ENCODE results near the gene DDA1.

DNA sequence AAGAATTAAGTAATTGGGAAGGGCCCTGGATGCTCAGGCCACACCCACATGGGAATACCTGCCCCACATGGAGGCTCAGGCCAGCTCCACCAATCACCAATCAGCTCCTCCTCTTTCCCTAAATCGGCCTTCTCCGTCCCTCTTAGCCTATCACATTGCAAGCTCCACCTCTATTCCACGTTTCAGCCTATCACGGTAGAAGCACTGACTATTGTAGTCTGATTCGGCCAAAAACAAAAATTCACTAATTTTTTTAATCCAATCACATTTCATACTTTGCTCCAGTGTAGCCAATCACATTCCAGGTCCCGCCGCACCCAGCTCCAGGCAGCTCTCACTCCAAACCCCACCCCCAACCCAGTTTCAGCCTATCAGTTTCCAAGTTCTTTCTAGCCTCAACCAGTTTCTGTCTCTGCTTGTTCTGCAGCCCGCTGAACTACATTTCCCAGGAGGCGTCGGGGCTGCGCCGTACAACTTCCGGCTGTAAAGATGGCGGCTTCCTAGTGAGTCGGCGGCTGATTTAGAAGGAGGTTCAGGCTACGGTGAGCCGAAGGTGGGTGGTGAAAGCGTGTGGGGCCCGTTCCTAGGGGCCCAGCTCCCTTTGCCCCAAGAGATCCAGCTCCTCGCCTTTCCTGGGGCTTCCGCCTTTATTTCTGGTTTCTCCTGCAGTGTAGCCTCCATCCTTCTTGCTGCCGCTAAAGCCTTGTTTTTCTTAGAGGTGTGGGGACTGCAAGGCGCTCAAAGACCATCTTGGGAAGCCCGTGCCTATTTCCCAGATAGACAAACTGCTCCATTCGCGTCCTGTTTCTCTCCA, 42.2 kb upstream of the DDA1 start, which contains the start of gene BABAM1:
- TF ChIP-seq, protein P1, sequence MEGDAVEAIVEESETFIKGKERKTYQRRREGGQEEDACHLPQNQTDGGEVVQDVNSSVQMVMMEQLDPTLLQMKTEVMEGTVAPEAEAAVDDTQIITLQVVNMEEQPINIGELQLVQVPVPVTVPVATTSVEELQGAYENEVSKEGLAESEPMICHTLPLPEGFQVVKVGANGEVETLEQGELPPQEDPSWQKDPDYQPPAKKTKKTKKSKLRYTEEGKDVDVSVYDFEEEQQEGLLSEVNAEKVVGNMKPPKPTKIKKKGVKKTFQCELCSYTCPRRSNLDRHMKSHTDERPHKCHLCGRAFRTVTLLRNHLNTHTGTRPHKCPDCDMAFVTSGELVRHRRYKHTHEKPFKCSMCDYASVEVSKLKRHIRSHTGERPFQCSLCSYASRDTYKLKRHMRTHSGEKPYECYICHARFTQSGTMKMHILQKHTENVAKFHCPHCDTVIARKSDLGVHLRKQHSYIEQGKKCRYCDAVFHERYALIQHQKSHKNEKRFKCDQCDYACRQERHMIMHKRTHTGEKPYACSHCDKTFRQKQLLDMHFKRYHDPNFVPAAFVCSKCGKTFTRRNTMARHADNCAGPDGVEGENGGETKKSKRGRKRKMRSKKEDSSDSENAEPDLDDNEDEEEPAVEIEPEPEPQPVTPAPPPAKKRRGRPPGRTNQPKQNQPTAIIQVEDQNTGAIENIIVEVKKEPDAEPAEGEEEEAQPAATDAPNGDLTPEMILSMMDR (conservative IDR thresholded peaks at IDR 0.05; ENCODE audit: low read depth, low read length): no peak
- TF ChIP-seq EZH2 (IDR thresholded peaks at IDR 0.05; ENCODE audit: low read length, unreplicated experiment): no peak
